ENCODE data around the gene GSK3B. TPM values are rescaled to one million over a fixed set of nuclear protein-coding genes. Genes with fewer than 3 reads are reported as not detected.
"Not testable (repeated sequence)": the region's sequence is repeated elsewhere in the genome, so short reads cannot be mapped to it uniquely, and the experiment has no call there.

Gene GSK3B
- total RNA-seq, 1 donor from 2014 or later = 35.7 TPM

GRCh38 chr3:120017692-120018091 is 76.6 kb downstream of the GSK3B start:
- Mint-ChIP-seq H3K27ac (no peak overlapping the region), H3K27me3 (ENCODE audit: low read depth) (no peaks in the 10 kb centered on the region), H3K4me3 (ENCODE audit: low read depth) (no peak overlapping the region), H3K36me3 (ENCODE audit: low read depth) (peaks cover 3% of the 10 kb centered on the region), H3K9me3 (no peaks in the 10 kb centered on the region), H3K4me1 (ENCODE audit: low read depth) (peaks cover 26% of the 10 kb centered on the region)
- intact Hi-C loops (cut with micrococcal nuclease) = no loop called here
- DNase-seq (ENCODE audit: low spot score) = no peak

- no peak for DNase-seq (ENCODE audit: low spot score)
- Mint-ChIP-seq H3K9me3 (peaks cover 8% of the 10 kb centered on the region), H3K36me3 (ENCODE audit: low read depth) (peaks cover 10% of the 10 kb centered on the region), H3K27me3 (ENCODE audit: low read depth) (no peaks in the 10 kb centered on the region), H3K27ac (no peak overlapping the region), H3K4me1 (ENCODE audit: low read depth) (peaks cover 12% of the 10 kb centered on the region), H3K4me3 (ENCODE audit: low read depth) (no peak overlapping the region)
- intact Hi-C loops (cut with micrococcal nuclease) = no loop called here
Observed at GRCh38 chr3:120013481-120013880, 80.8 kb downstream of the GSK3B start.

GRCh38 chr3:120005741-120006140 is 88.5 kb downstream of the GSK3B start:
- DNase-seq (ENCODE audit: low spot score); H3K4me3 Mint-ChIP-seq (ENCODE audit: low read depth); intact Hi-C loops (cut with micrococcal nuclease); H3K27ac Mint-ChIP-seq; H3K27me3 Mint-ChIP-seq (ENCODE audit: low read depth): not testable (repeated sequence)
- Mint-ChIP-seq H3K36me3 (ENCODE audit: low read depth) (peaks cover 52% of the 10 kb centered on the region), H3K9me3 (peaks cover 39% of the 10 kb centered on the region), H3K4me1 (ENCODE audit: low read depth) (peaks cover 13% of the 10 kb centered on the region)

GRCh38 chr3:120004008-120004498 is 90.2 kb downstream of the GSK3B start:
- Mint-ChIP-seq H3K9me3 (peaks cover 35% of the 10 kb centered on the region), H3K36me3 (ENCODE audit: low read depth) (peaks cover 67% of the 10 kb centered on the region), H3K4me1 (ENCODE audit: low read depth) (peaks cover 13% of the 10 kb centered on the region)
- H3K4me3 Mint-ChIP-seq (ENCODE audit: low read depth); H3K27ac Mint-ChIP-seq; H3K27me3 Mint-ChIP-seq (ENCODE audit: low read depth); DNase-seq (ENCODE audit: low spot score); intact Hi-C loops (cut with micrococcal nuclease): not testable (repeated sequence)

- no peaks in the 10 kb centered on the region for H3K4me1 Mint-ChIP-seq (ENCODE audit: low read depth)
- no peak overlapping the region for H3K4me3 Mint-ChIP-seq (ENCODE audit: low read depth)
- intact Hi-C loops (cut with micrococcal nuclease) = no loop called here
- H3K27me3 Mint-ChIP-seq (ENCODE audit: low read depth) = no peaks in the 10 kb centered on the region
- no peak overlapping the region for H3K27ac Mint-ChIP-seq
- H3K9me3 Mint-ChIP-seq = peaks cover 5% of the 10 kb centered on the region
- peaks cover 48% of the 10 kb centered on the region for H3K36me3 Mint-ChIP-seq (ENCODE audit: low read depth)
- no peak for DNase-seq (ENCODE audit: low spot score)
Observed at GRCh38 chr3:119998166-119998565, 96.1 kb downstream of the GSK3B start.

GRCh38 chr3:119990888-119991287 is 103.4 kb downstream of the GSK3B start:
- no peaks in the 10 kb centered on the region for H3K27me3 Mint-ChIP-seq (ENCODE audit: low read depth)
- DNase-seq (ENCODE audit: low spot score) = no peak
- no peak overlapping the region for H3K4me3 Mint-ChIP-seq (ENCODE audit: low read depth)
- H3K36me3 Mint-ChIP-seq (ENCODE audit: low read depth) = peaks cover 16% of the 10 kb centered on the region
- H3K9me3 Mint-ChIP-seq = peaks cover 15% of the 10 kb centered on the region
- peaks cover 7% of the 10 kb centered on the region for H3K4me1 Mint-ChIP-seq (ENCODE audit: low read depth)
- H3K27ac Mint-ChIP-seq = no peak overlapping the region
- intact Hi-C loops (cut with micrococcal nuclease) = no loop called here

GRCh38 chr3:119989981-119990655 is 104.1 kb downstream of the GSK3B start:
- Mint-ChIP-seq H3K36me3 (ENCODE audit: low read depth) (peaks cover 24% of the 10 kb centered on the region), H3K27me3 (ENCODE audit: low read depth) (no peaks in the 10 kb centered on the region), H3K27ac (no peak overlapping the region), H3K4me1 (ENCODE audit: low read depth) (peaks cover 7% of the 10 kb centered on the region), H3K4me3 (ENCODE audit: low read depth) (no peak overlapping the region), H3K9me3 (peaks cover 22% of the 10 kb centered on the region)
- intact Hi-C loops (cut with micrococcal nuclease) = no loop called here
- no peak for DNase-seq (ENCODE audit: low spot score)

GRCh38 chr3:119986812-119987211 is 107.4 kb downstream of the GSK3B start:
- DNase-seq (ENCODE audit: low spot score); H3K4me3 Mint-ChIP-seq (ENCODE audit: low read depth); intact Hi-C loops (cut with micrococcal nuclease); H3K27me3 Mint-ChIP-seq (ENCODE audit: low read depth); H3K27ac Mint-ChIP-seq; H3K4me1 Mint-ChIP-seq (ENCODE audit: low read depth): not testable (repeated sequence)
- peaks cover 37% of the 10 kb centered on the region for H3K9me3 Mint-ChIP-seq
- peaks cover 42% of the 10 kb centered on the region for H3K36me3 Mint-ChIP-seq (ENCODE audit: low read depth)

- H3K27me3 Mint-ChIP-seq (ENCODE audit: low read depth) = no peaks in the 10 kb centered on the region
- H3K4me3 Mint-ChIP-seq (ENCODE audit: low read depth) = no peak overlapping the region
- intact Hi-C loops (cut with micrococcal nuclease) = no loop called here
- no peak for DNase-seq (ENCODE audit: low spot score)
- H3K9me3 Mint-ChIP-seq = peaks cover 27% of the 10 kb centered on the region
- peaks cover 6% of the 10 kb centered on the region for H3K4me1 Mint-ChIP-seq (ENCODE audit: low read depth)
- H3K36me3 Mint-ChIP-seq (ENCODE audit: low read depth) = peaks cover 59% of the 10 kb centered on the region
- no peak overlapping the region for H3K27ac Mint-ChIP-seq
Observed at GRCh38 chr3:119981386-119981785, 112.9 kb downstream of the GSK3B start.

- Mint-ChIP-seq H3K4me1 (ENCODE audit: low read depth) (peaks cover 7% of the 10 kb centered on the region), H3K9me3 (peaks cover 1% of the 10 kb centered on the region), H3K36me3 (ENCODE audit: low read depth) (peaks cover 35% of the 10 kb centered on the region), H3K4me3 (ENCODE audit: low read depth) (no peak overlapping the region), H3K27me3 (ENCODE audit: low read depth) (no peaks in the 10 kb centered on the region), H3K27ac (no peak overlapping the region)
- no peak for DNase-seq (ENCODE audit: low spot score)
- intact Hi-C loops (cut with micrococcal nuclease) = no loop called here
Observed at GRCh38 chr3:119978554-119979208, 115.6 kb downstream of the GSK3B start.

- Mint-ChIP-seq H3K4me1 (ENCODE audit: low read depth) (peaks cover 10% of the 10 kb centered on the region), H3K9me3 (no peaks in the 10 kb centered on the region), H3K27me3 (ENCODE audit: low read depth) (no peaks in the 10 kb centered on the region), H3K4me3 (ENCODE audit: low read depth) (no peak overlapping the region), H3K27ac (no peak overlapping the region), H3K36me3 (ENCODE audit: low read depth) (peaks cover 31% of the 10 kb centered on the region)
- intact Hi-C loops (cut with micrococcal nuclease) = no loop called here
- no peak for DNase-seq (ENCODE audit: low spot score)
Observed at GRCh38 chr3:119977353-119977752, 116.9 kb downstream of the GSK3B start.

GRCh38 chr3:119976214-119976613 is 118.0 kb downstream of the GSK3B start:
- intact Hi-C loops (cut with micrococcal nuclease) = no loop called here
- H3K4me3 Mint-ChIP-seq (ENCODE audit: low read depth) = no peak overlapping the region
- no peaks in the 10 kb centered on the region for H3K9me3 Mint-ChIP-seq
- H3K36me3 Mint-ChIP-seq (ENCODE audit: low read depth) = peaks cover 29% of the 10 kb centered on the region
- no peaks in the 10 kb centered on the region for H3K27me3 Mint-ChIP-seq (ENCODE audit: low read depth)
- H3K4me1 Mint-ChIP-seq (ENCODE audit: low read depth) = peaks cover 10% of the 10 kb centered on the region
- no peak for DNase-seq (ENCODE audit: low spot score)
- no peak overlapping the region for H3K27ac Mint-ChIP-seq

- Mint-ChIP-seq H3K4me1 (ENCODE audit: low read depth) (peaks cover 10% of the 10 kb centered on the region), H3K4me3 (ENCODE audit: low read depth) (no peak overlapping the region), H3K27me3 (ENCODE audit: low read depth) (no peaks in the 10 kb centered on the region), H3K27ac (no peak overlapping the region), H3K9me3 (no peaks in the 10 kb centered on the region), H3K36me3 (ENCODE audit: low read depth) (peaks cover 28% of the 10 kb centered on the region)
- intact Hi-C loops (cut with micrococcal nuclease) = no loop called here
- DNase-seq (ENCODE audit: low spot score) = no peak
Observed at GRCh38 chr3:119974656-119975055, 119.6 kb downstream of the GSK3B start.

Measured in activated T-helper 2 cell treated with anti-CD3 and anti-CD28 coated beads, Interferon-gamma antibody, Interleukin-2, Interleukin-4, amounts not matched to agents 10 μg/mL and 5 μg/mL and 100 μg/mL, durations not matched to agents 14 hours and 24 hours and 36 hours (primary cell).